Loucy (cell line): ENCODE measurements around the gene MCFD2.

Experiments
- H2AFZ ChIP-seq: fragments of 200-600 bp; sonication (generic); 2 replicates; pipeline ENCODE4 v1.6.0; 2016; ENCODE audit warnings: antibody characterized with exemption, mild to moderate bottlenecking, low read length, moderate library complexity
- H3F3A ChIP-seq: fragments of 200-600 bp; 2 replicates; pipeline ENCODE4 v1.6.0; 2016; ENCODE audit warnings: antibody characterized with exemption, low read depth, mild to moderate bottlenecking
- H3K27me3 ChIP-seq: fragments of 200-600 bp; sonication (generic); 2 replicates; pipeline ENCODE4 v1.6.1; 2014; ENCODE audit warnings: low read length, mild to moderate bottlenecking; ENCODE audit not compliant: insufficient read depth, poor library complexity, severe bottlenecking
- H3K36me3 ChIP-seq: fragments of 200-600 bp; sonication (generic); 2 replicates; pipeline ENCODE4 v1.6.1; 2016; ENCODE audit warnings: low read length; ENCODE audit not compliant: insufficient read depth
- H3K4me1 ChIP-seq: fragments of 200-600 bp; sonication (generic); 2 replicates; pipeline ENCODE4 v1.5.1; 2014; ENCODE audit warnings: low read length, mild to moderate bottlenecking; ENCODE audit not compliant: insufficient read depth, poor library complexity, severe bottlenecking
- H3K4me2 ChIP-seq: fragments of 200-600 bp; sonication (generic); 2 replicates; pipeline ENCODE4 v1.6.0; 2014; ENCODE audit warnings: antibody characterized with exemption, low read length, low read depth, mild to moderate bottlenecking; ENCODE audit not compliant: poor library complexity, severe bottlenecking
- H3K4me3 ChIP-seq: fragments of 200-600 bp; sonication (generic); 2 replicates; pipeline ENCODE4 v1.5.1; 2014; ENCODE audit warnings: low read length, mild to moderate bottlenecking, mixed read lengths; ENCODE audit not compliant: poor library complexity, severe bottlenecking
- H3K79me2 ChIP-seq: fragments of 200-600 bp; sonication (generic); 2 replicates; pipeline ENCODE4 v1.6.1; 2014; ENCODE audit warnings: low read length; ENCODE audit not compliant: insufficient read depth
- H3K9ac ChIP-seq: fragments of 200-600 bp; sonication (generic); 2 replicates; pipeline ENCODE4 v1.6.0; 2014; ENCODE audit warnings: mild to moderate bottlenecking, low read depth, low read length, moderate library complexity; ENCODE audit not compliant: poor library complexity, severe bottlenecking
- H3K9me2 ChIP-seq: fragments of 200-600 bp; sonication (generic); replicated peaks from 2 replicates; pipeline ENCODE4 v1.6.1; 2016; ENCODE audit warnings: low read depth, low read length, mixed read lengths
- H3K9me3 ChIP-seq: fragments of 200-600 bp; sonication (generic); 2 replicates; pipeline ENCODE4 v1.6.1; 2014; ENCODE audit warnings: mild to moderate bottlenecking, antibody characterized with exemption, low read length, low read depth; ENCODE audit not compliant: insufficient read depth
- H4K20me1 ChIP-seq: fragments of 200-600 bp; sonication (generic); 2 replicates; pipeline ENCODE4 v1.6.0; 2014; ENCODE audit warnings: antibody characterized with exemption, low read length, mild to moderate bottlenecking; ENCODE audit not compliant: insufficient read depth, poor library complexity, severe bottlenecking
- CTCF ChIP-seq: fragments of 200-600 bp; sonication (generic); conservative IDR thresholded peaks from 2 replicates; pipeline ENCODE4 v1.5.1; 2014; ENCODE audit warnings: mild to moderate bottlenecking, antibody characterized with exemption, low read length
- EZH2phosphoT487 ChIP-seq: fragments of 200-600 bp; IDR thresholded peaks from 2 replicates; pipeline ENCODE4 v1.6.1; 2018; ENCODE audit warnings: antibody characterized with exemption, mild to moderate bottlenecking, moderate library complexity, borderline replicate concordance

MCFD2 gene

GRCh38 chr2:46917628-46918027 lies 2.0 kb upstream of the MCFD2 start:
- Histone ChIP-seq H3K9ac (peak overlapping the region; percentile 26), H3K9me2 (no peaks in the 10 kb centered on the region), H2AFZ (no peak overlapping the region), H3K9me3 (no peaks in the 10 kb centered on the region), H3F3A (no peaks in the 10 kb centered on the region; the same call in 1 of the 2 replicates), H3K79me2 (peaks cover 53% of the 10 kb centered on the region), H3K36me3 (no peaks in the 10 kb centered on the region), H3K27me3 (no peaks in the 10 kb centered on the region), H4K20me1 (peaks cover 21% of the 10 kb centered on the region), H3K4me3 (peak overlapping the region; percentile 96), H3K4me2 (peak overlapping the region; percentile 81), H3K4me1 (peaks cover 61% of the 10 kb centered on the region)
- no peak for TF ChIP-seq CTCF
- no peak for TF ChIP-seq EZH2phosphoT487

GRCh38 chr2:46915811-46916630 lies 415 bp upstream of the MCFD2 start:
- Histone ChIP-seq H3K9me2 (no peaks in the 10 kb centered on the region), H3K4me3 (peak overlapping the region; percentile 96), H2AFZ (peak overlapping the region; percentile 97), H3K4me2 (peak overlapping the region; percentile 81), H3F3A (no peaks in the 10 kb centered on the region; the same call in 1 of the 2 replicates), H4K20me1 (peaks cover 21% of the 10 kb centered on the region), H3K9me3 (no peaks in the 10 kb centered on the region), H3K9ac (peak overlapping the region; percentile 91), H3K4me1 (peaks cover 47% of the 10 kb centered on the region), H3K27me3 (no peaks in the 10 kb centered on the region), H3K79me2 (peaks cover 57% of the 10 kb centered on the region), H3K36me3 (no peaks in the 10 kb centered on the region)
- TF ChIP-seq EZH2phosphoT487 (no peak), CTCF (no peak)

- Histone ChIP-seq H3K4me2 (peak overlapping the region; percentile 91), H4K20me1 (peaks cover 21% of the 10 kb centered on the region), H3K27me3 (no peaks in the 10 kb centered on the region), H3K79me2 (peaks cover 64% of the 10 kb centered on the region), H3K36me3 (peaks cover 1% of the 10 kb centered on the region; the same call in 1 of the 2 replicates), H3K9ac (peak overlapping the region; percentile 91), H2AFZ (peak overlapping the region; percentile 70; the same call in 1 of the 2 replicates), H3K9me3 (no peaks in the 10 kb centered on the region), H3K4me3 (peak overlapping the region; percentile 96), H3K9me2 (no peaks in the 10 kb centered on the region), H3F3A (no peaks in the 10 kb centered on the region; the same call in 1 of the 2 replicates), H3K4me1 (peaks cover 47% of the 10 kb centered on the region)
- TF ChIP-seq EZH2phosphoT487 (no peak), CTCF (no peak)
Observed at GRCh38 chr2:46914578-46915230, 902 bp downstream of the MCFD2 start.
